Measurements from ENCODE around the gene XIRP2. TPM values are rescaled to one million over a fixed set of nuclear protein-coding genes. Genes with fewer than 3 reads are reported as not detected.
A peak's percentile ranks its signal among the peaks of the same experiment; 100 is the strongest.

The XIRP2 gene
- total and polyA plus RNA-seq, 5 donors from 2014 or later = 0.15 TPM; not detected in 4

DNA sequence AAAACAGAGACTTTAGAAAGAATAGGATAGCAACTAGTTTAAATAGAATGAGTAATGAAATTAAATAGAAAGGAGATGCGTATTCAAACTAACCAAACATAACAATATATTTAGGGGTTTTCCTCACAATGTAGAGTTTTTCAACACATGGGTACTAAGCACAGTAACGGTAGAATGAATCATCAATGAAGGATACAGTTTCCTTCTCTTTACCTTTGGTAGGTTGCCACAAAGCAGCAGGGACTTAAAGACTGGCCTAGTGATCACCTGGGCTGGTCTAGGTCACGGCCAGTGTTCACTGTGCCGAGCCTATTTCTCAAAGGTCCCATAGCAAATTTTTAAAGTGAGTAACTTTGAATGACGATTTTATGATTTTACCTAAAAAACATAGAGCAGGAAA is 311.7 kb downstream of the XIRP2 start:
- no peaks in the 10 kb centered on the region for H3K27me3 ChIP-seq (ENCODE audit: control insufficient read depth, insufficient read depth, low read length)
- no peaks in the 10 kb centered on the region for H3K4me1 Mint-ChIP-seq
- no peak overlapping the region for H3K4me3 ChIP-seq (ENCODE audit: low read depth, low read length)
- no peaks in the 10 kb centered on the region for H3K36me3 Mint-ChIP-seq
- ATAC-seq (ENCODE audit: low read depth in 2 of 2) (no peak), DNase-seq (no peak)
- no peaks in the 10 kb centered on the region for H3K27me3 Mint-ChIP-seq
- peaks cover 0 to 3% (median 0%) of the 10 kb centered on the region in 7 donors for H3K9me3 Mint-ChIP-seq
- H3K27ac Mint-ChIP-seq = no peak overlapping the region
- no peaks in the 10 kb centered on the region for H3K9me3 ChIP-seq (ENCODE audit: control insufficient read depth in 2 of 2, low read length in 2 of 2)
- no peaks in the 10 kb centered on the region for H3K36me3 ChIP-seq (ENCODE audit: control insufficient read depth, insufficient read depth, low read length)
- no peak overlapping the region for H3K4me3 Mint-ChIP-seq
- no peak overlapping the region for H3K27ac ChIP-seq (ENCODE audit: insufficient read depth, low read length, poor library complexity, severe bottlenecking)
- no peaks in the 10 kb centered on the region for H3K4me1 ChIP-seq (ENCODE audit: control insufficient read depth, insufficient read depth, low read length, poor library complexity, severe bottlenecking)

- Mint-ChIP-seq H3K4me1 (no peaks in the 10 kb centered on the region), H3K4me3 (no peak overlapping the region), H3K36me3 (no peaks in the 10 kb centered on the region), H3K27ac (no peak overlapping the region), H3K9me3 (peaks cover 0 to 2% (median 0%) of the 10 kb centered on the region in 7 donors), H3K27me3 (no peaks in the 10 kb centered on the region)
- H3K4me3 ChIP-seq (ENCODE audit: low read depth, low read length) = no peak overlapping the region
- no peak overlapping the region for H3K27ac ChIP-seq (ENCODE audit: insufficient read depth, low read length, poor library complexity, severe bottlenecking)
- H3K27me3 ChIP-seq (ENCODE audit: control insufficient read depth, insufficient read depth, low read length) = no peaks in the 10 kb centered on the region
- no peak for DNase-seq
- H3K4me1 ChIP-seq (ENCODE audit: control insufficient read depth, insufficient read depth, low read length, poor library complexity, severe bottlenecking) = no peaks in the 10 kb centered on the region
- H3K36me3 ChIP-seq (ENCODE audit: control insufficient read depth, insufficient read depth, low read length) = no peaks in the 10 kb centered on the region
- ATAC-seq (ENCODE audit: low read depth in 2 of 2) = no peak
- no peaks in the 10 kb centered on the region for H3K9me3 ChIP-seq (ENCODE audit: control insufficient read depth in 2 of 2, low read length in 2 of 2)
Observed at GRCh38 chr2:167209784-167210183, 321.5 kb downstream of the XIRP2 start.

GRCh38 chr2:167212014-167212648 is 323.9 kb downstream of the XIRP2 start:
- Histone ChIP-seq H3K4me3 (ENCODE audit: low read depth, low read length) (no peak overlapping the region), H3K36me3 (ENCODE audit: control insufficient read depth, insufficient read depth, low read length) (no peaks in the 10 kb centered on the region), H3K4me1 (ENCODE audit: control insufficient read depth, insufficient read depth, low read length, poor library complexity, severe bottlenecking) (no peaks in the 10 kb centered on the region), H3K27me3 (ENCODE audit: control insufficient read depth, insufficient read depth, low read length) (no peaks in the 10 kb centered on the region), H3K9me3 (ENCODE audit: control insufficient read depth in 2 of 2, low read length in 2 of 2) (no peaks in the 10 kb centered on the region), H3K27ac (ENCODE audit: insufficient read depth, low read length, poor library complexity, severe bottlenecking) (no peak overlapping the region)
- DNase-seq = peak in 1 of 3 donors; percentile 21
- Mint-ChIP-seq H3K4me3 (no peak overlapping the region), H3K4me1 (no peaks in the 10 kb centered on the region), H3K27me3 (no peaks in the 10 kb centered on the region), H3K27ac (no peak overlapping the region), H3K36me3 (no peaks in the 10 kb centered on the region), H3K9me3 (peaks cover 0 to 3% (median 0%) of the 10 kb centered on the region in 7 donors)
- no peak for ATAC-seq (ENCODE audit: low read depth in 2 of 2)

- H3K27ac Mint-ChIP-seq = no peak overlapping the region
- H3K36me3 Mint-ChIP-seq = no peaks in the 10 kb centered on the region
- H3K27me3 Mint-ChIP-seq = no peaks in the 10 kb centered on the region
- DNase-seq = no peak
- no peaks in the 10 kb centered on the region for H3K36me3 ChIP-seq (ENCODE audit: control insufficient read depth, insufficient read depth, low read length)
- H3K27ac ChIP-seq (ENCODE audit: insufficient read depth, low read length, poor library complexity, severe bottlenecking) = no peak overlapping the region
- no peaks in the 10 kb centered on the region for H3K9me3 ChIP-seq (ENCODE audit: control insufficient read depth in 2 of 2, low read length in 2 of 2)
- H3K4me3 Mint-ChIP-seq = no peak overlapping the region
- no peaks in the 10 kb centered on the region for H3K27me3 ChIP-seq (ENCODE audit: control insufficient read depth, insufficient read depth, low read length)
- ATAC-seq (ENCODE audit: low read depth in 2 of 2) = no peak
- no peak overlapping the region for H3K4me3 ChIP-seq (ENCODE audit: low read depth, low read length)
- no peaks in the 10 kb centered on the region for H3K4me1 ChIP-seq (ENCODE audit: control insufficient read depth, insufficient read depth, low read length, poor library complexity, severe bottlenecking)
- peaks cover 0 to 3% (median 0%) of the 10 kb centered on the region in 7 donors for H3K9me3 Mint-ChIP-seq
- H3K4me1 Mint-ChIP-seq = no peaks in the 10 kb centered on the region
Observed at GRCh38 chr2:167215595-167215994, 327.3 kb downstream of the XIRP2 start.

- no peaks in the 10 kb centered on the region for H3K4me1 Mint-ChIP-seq
Observed at GRCh38 chr2:167237478-167237877, 349.2 kb downstream of the XIRP2 start.

GRCh38 chr2:167240671-167241070 is 352.4 kb downstream of the XIRP2 start:
- Histone ChIP-seq H3K36me3 (ENCODE audit: control insufficient read depth, insufficient read depth, low read length) (no peaks in the 10 kb centered on the region), H3K27me3 (ENCODE audit: control insufficient read depth, insufficient read depth, low read length) (no peaks in the 10 kb centered on the region), H3K4me3 (ENCODE audit: low read depth, low read length) (no peak overlapping the region), H3K4me1 (ENCODE audit: control insufficient read depth, insufficient read depth, low read length, poor library complexity, severe bottlenecking) (no peaks in the 10 kb centered on the region), H3K27ac (ENCODE audit: insufficient read depth, low read length, poor library complexity, severe bottlenecking) (no peak overlapping the region), H3K9me3 (ENCODE audit: control insufficient read depth in 2 of 2, low read length in 2 of 2) (no peaks in the 10 kb centered on the region)
- peaks cover 0 to 3% (median 0%) of the 10 kb centered on the region in 7 donors for H3K9me3 Mint-ChIP-seq
- DNase-seq (no peak), ATAC-seq (ENCODE audit: low read depth in 2 of 2) (no peak)
- H3K4me1 Mint-ChIP-seq = no peaks in the 10 kb centered on the region
- no peaks in the 10 kb centered on the region for H3K27me3 Mint-ChIP-seq
- H3K36me3 Mint-ChIP-seq = no peaks in the 10 kb centered on the region
- no peak overlapping the region for H3K4me3 Mint-ChIP-seq
- no peak overlapping the region for H3K27ac Mint-ChIP-seq

More at GRCh38 chr2:167237478-167237877, 349.2 kb downstream of the XIRP2 start:
- Mint-ChIP-seq H3K27ac (no peak overlapping the region), H3K4me3 (no peak overlapping the region), H3K9me3 (peaks cover 0 to 3% (median 0%) of the 10 kb centered on the region in 7 donors), H3K27me3 (no peaks in the 10 kb centered on the region), H3K36me3 (no peaks in the 10 kb centered on the region)
- Histone ChIP-seq H3K27ac (ENCODE audit: insufficient read depth, low read length, poor library complexity, severe bottlenecking) (no peak overlapping the region), H3K36me3 (ENCODE audit: control insufficient read depth, insufficient read depth, low read length) (no peaks in the 10 kb centered on the region), H3K4me1 (ENCODE audit: control insufficient read depth, insufficient read depth, low read length, poor library complexity, severe bottlenecking) (no peaks in the 10 kb centered on the region), H3K27me3 (ENCODE audit: control insufficient read depth, insufficient read depth, low read length) (no peaks in the 10 kb centered on the region), H3K9me3 (ENCODE audit: control insufficient read depth in 2 of 2, low read length in 2 of 2) (no peaks in the 10 kb centered on the region), H3K4me3 (ENCODE audit: low read depth, low read length) (no peak overlapping the region)
- DNase-seq (no peak), ATAC-seq (ENCODE audit: low read depth in 2 of 2) (no peak)

- no peaks in the 10 kb centered on the region for H3K9me3 ChIP-seq (ENCODE audit: control insufficient read depth in 2 of 2, low read length in 2 of 2)
- DNase-seq = no peak
- Mint-ChIP-seq H3K27ac (no peak overlapping the region), H3K4me3 (no peak overlapping the region), H3K27me3 (no peaks in the 10 kb centered on the region), H3K9me3 (peaks cover 0 to 14% (median 4%) of the 10 kb centered on the region in 7 donors), H3K36me3 (no peaks in the 10 kb centered on the region), H3K4me1 (no peaks in the 10 kb centered on the region)
- H3K36me3 ChIP-seq (ENCODE audit: control insufficient read depth, insufficient read depth, low read length) = no peaks in the 10 kb centered on the region
- no peak overlapping the region for H3K4me3 ChIP-seq (ENCODE audit: low read depth, low read length)
- no peaks in the 10 kb centered on the region for H3K4me1 ChIP-seq (ENCODE audit: control insufficient read depth, insufficient read depth, low read length, poor library complexity, severe bottlenecking)
- ATAC-seq (ENCODE audit: low read depth in 2 of 2) = no peak
- no peaks in the 10 kb centered on the region for H3K27me3 ChIP-seq (ENCODE audit: control insufficient read depth, insufficient read depth, low read length)
- no peak overlapping the region for H3K27ac ChIP-seq (ENCODE audit: insufficient read depth, low read length, poor library complexity, severe bottlenecking)
Observed at GRCh38 chr2:167249197-167249596, 360.9 kb downstream of the XIRP2 start.

DNA sequence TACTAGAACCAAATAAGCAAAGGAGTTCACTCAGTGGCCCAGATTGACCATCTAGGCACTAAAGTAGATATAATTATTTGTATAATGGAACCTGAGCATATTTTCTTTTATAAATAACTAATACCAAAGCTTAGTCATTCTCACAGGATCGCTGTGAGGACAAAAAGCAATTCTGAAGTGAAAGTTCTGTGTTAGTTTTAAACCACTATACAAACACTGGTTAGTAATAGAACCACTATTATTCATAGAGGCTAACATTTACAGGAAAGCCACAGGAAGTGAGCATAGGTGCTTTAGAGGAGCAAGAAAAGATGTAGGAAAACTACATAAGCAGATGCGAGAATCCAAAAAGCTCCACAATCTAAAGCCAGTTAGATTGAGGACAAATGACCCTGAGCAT is 364.7 kb downstream of the XIRP2 start:
- H3K27ac Mint-ChIP-seq = no peak overlapping the region
- no peak for DNase-seq
- no peak overlapping the region for H3K4me3 Mint-ChIP-seq
- Histone ChIP-seq H3K4me1 (ENCODE audit: control insufficient read depth, insufficient read depth, low read length, poor library complexity, severe bottlenecking) (no peaks in the 10 kb centered on the region), H3K27me3 (ENCODE audit: control insufficient read depth, insufficient read depth, low read length) (no peaks in the 10 kb centered on the region), H3K36me3 (ENCODE audit: control insufficient read depth, insufficient read depth, low read length) (no peaks in the 10 kb centered on the region), H3K27ac (ENCODE audit: insufficient read depth, low read length, poor library complexity, severe bottlenecking) (no peak overlapping the region), H3K4me3 (ENCODE audit: low read depth, low read length) (no peak overlapping the region), H3K9me3 (ENCODE audit: control insufficient read depth in 2 of 2, low read length in 2 of 2) (no peaks in the 10 kb centered on the region)
- H3K36me3 Mint-ChIP-seq = no peaks in the 10 kb centered on the region
- peaks cover 0 to 7% (median 3%) of the 10 kb centered on the region in 7 donors for H3K9me3 Mint-ChIP-seq
- H3K27me3 Mint-ChIP-seq = no peaks in the 10 kb centered on the region
- no peak for ATAC-seq (ENCODE audit: low read depth in 2 of 2)
- H3K4me1 Mint-ChIP-seq = no peaks in the 10 kb centered on the region
